ENCODE results near the gene SUSD1.

DNA sequence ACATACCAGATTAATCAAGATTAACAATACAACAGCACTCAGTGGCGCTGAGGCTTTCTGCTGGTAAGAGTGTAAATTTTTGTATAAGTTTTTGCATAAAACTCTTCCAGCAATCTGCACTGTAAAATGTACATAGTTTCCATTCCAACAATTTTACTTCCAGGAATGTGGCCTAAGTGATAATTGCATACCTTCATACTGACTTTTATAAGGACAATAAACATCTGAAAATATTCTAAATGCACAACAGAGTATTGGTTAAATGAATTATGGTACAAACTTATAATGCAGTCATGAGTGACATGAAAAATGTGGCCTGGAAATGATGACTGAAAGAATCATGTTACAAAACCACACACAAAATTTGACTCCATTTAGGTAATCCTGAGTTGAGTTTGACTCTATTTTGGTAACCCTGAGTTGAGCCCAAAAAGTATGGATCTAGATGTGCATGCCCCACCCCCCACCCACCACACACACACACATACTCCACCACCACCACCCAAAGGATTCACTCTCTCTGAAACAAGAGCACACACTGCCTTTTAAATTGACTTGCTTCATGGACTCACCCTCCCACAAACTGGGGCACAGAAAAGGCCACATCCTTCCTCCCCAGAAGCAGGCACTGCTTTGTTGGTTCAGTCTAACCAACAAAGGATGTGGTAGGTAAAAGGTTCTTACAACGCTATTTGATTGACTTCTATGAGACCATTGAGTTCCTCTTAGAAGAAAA, 137.6 kb downstream of the SUSD1 start:
- TF ChIP-seq EP300 (IDR thresholded peaks at IDR 0.05): no peak
- TF ChIP-seq, protein P1, sequence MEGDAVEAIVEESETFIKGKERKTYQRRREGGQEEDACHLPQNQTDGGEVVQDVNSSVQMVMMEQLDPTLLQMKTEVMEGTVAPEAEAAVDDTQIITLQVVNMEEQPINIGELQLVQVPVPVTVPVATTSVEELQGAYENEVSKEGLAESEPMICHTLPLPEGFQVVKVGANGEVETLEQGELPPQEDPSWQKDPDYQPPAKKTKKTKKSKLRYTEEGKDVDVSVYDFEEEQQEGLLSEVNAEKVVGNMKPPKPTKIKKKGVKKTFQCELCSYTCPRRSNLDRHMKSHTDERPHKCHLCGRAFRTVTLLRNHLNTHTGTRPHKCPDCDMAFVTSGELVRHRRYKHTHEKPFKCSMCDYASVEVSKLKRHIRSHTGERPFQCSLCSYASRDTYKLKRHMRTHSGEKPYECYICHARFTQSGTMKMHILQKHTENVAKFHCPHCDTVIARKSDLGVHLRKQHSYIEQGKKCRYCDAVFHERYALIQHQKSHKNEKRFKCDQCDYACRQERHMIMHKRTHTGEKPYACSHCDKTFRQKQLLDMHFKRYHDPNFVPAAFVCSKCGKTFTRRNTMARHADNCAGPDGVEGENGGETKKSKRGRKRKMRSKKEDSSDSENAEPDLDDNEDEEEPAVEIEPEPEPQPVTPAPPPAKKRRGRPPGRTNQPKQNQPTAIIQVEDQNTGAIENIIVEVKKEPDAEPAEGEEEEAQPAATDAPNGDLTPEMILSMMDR (IDR thresholded peaks at IDR 0.05): no peak

Data from ovary (tissue), 3 donors.